VCaP (cell line): Measurements from ENCODE around the gene PGM2L1.
A peak's percentile ranks its signal among the peaks of the same experiment; 100 is the strongest.

Experiments used
- H3K27ac ChIP-seq: fragments of 450-650 bp; 2 replicates; pipeline ENCODE4 v1.5.1; 2017
- TF ChIP-seq, protein P1 (sequence below): fragments of 450-650 bp; conservative IDR thresholded peaks from 2 replicates; pipeline ENCODE4 v1.5.1; 2017; ENCODE audit warnings: mild to moderate bottlenecking, moderate library complexity

The PGM2L1 gene

DNA sequence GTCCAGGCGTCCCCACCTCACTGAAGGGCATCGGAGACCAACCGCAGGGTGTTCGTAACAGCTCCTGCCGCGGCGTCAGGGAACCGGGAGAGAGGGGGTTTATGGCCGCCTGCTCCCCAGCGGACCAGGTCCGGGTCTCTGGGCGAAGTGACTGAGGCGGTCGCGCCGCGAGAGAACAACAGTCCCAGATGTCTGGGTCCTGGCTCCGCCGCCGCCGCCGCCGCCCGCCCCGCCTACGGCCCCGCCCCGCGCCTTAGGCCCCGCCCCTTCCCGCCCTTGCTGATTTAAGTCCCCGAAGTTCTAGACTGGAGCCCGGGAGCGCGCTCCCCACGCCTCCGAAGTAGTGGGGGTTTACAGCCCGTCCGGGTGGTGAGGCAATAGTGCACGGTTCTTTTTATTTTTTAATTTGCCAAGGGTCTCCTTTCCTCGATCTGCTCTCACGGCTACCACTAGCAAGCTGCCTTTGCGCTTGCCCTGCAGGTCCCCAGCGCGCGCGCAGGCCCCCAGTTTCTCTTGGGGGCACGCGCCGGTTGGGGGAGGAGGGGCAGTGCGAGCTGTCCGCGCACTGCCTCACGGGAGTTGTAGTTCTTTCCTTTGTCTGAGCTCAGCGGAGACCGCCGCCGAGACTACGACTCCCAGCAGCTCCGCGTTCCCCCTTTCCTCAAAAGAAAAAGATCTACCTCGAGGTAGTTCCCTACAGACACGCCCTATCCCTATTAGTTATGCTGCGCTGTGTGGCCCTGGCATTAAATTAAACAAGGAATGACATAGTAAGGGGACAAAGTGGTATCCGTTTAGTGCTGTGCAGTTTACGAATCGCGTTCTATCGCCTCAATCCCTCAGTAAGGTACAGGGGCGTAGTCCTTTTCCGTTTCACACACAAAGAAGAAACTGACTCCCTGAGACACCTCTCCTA, at the start of gene PGM2L1:
TSS of gene PGM2L1 (minus strand) at position 190 of the 916 bp plus-strand sequence. CDS start 272 bp downstream, outside the sequence.
- H3K27ac ChIP-seq = peak within 1 kb of the TSS; percentile 84
- TF ChIP-seq, protein P1, sequence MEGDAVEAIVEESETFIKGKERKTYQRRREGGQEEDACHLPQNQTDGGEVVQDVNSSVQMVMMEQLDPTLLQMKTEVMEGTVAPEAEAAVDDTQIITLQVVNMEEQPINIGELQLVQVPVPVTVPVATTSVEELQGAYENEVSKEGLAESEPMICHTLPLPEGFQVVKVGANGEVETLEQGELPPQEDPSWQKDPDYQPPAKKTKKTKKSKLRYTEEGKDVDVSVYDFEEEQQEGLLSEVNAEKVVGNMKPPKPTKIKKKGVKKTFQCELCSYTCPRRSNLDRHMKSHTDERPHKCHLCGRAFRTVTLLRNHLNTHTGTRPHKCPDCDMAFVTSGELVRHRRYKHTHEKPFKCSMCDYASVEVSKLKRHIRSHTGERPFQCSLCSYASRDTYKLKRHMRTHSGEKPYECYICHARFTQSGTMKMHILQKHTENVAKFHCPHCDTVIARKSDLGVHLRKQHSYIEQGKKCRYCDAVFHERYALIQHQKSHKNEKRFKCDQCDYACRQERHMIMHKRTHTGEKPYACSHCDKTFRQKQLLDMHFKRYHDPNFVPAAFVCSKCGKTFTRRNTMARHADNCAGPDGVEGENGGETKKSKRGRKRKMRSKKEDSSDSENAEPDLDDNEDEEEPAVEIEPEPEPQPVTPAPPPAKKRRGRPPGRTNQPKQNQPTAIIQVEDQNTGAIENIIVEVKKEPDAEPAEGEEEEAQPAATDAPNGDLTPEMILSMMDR = no peak

DNA sequence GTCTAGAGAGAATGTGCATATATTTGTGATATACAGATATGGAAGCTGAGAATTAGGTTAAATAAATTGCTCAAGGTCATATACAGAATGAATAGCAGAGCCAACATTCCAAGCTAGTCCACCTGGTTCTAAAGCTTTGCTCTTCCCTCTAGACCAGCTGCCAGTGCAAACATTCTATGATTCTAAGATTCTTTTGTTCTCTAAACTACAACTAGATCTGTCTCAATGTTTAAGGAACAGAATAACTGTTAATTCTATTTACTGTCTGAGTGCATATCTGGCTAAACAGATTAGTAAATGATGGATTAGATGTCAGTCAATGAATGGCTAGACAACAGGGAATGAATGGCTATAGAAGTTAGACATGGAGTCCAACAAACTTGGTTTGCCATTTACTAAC, 49.5 kb upstream of the PGM2L1 start:
- TF ChIP-seq, protein P1 = no peak

DNA sequence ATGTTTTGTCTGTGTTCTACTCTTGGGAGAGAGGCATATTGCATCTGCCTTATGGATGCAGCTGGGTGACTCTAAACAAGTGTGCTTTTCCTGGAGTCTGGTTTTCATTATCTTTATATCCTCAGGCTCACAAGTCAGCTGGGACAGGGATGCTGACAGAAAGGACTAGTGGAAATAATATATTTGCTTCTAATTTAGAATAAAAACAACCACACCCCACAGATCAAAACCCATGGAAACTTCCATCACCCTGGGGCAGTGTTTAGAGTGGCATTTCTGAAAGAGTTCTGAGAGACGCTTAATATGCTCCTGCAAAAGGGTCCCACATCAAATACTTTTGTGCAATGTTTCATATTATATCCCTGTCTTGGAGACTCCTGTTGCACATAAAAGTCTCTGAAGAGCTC, 48.3 kb upstream of the PGM2L1 start:
- H3K27ac ChIP-seq = no peak overlapping the region
- TF ChIP-seq, protein P1 = no peak

More for the DNA sequence above, 49.5 kb upstream of the PGM2L1 start:
- no peak overlapping the region; the same call in 1 of the 2 replicates for H3K27ac ChIP-seq

DNA sequence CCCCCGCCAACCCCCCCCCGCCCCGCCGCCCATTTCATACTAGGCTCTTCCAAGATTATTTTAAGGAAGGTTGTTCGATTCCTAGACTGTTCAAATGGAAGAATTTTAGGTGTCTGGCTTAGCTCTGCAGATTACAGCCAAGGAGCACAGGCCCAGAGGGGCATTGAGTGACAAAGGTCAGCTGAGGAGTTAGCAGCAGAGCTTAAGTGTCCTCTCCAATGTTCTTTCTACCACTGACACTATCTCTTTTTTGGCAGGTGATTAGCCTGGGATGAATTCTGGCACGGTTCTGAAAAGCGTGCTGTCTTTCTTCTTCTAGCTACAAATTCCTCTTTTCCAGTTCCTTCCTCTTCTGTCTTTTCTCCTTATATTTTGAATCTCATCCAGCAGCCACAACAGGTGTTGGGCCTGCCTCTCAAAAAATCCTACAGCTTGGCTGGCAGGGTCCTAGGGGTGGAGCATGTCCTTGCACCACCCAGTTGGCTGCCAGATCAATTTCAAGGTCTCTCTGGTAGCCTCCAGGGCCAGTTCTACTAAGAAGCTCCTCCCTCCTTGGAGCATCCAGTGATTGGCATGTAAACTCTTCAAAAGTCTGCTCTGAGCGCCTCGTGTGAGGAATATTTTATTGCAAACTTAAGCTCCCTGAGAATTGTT, 46.1 kb upstream of the PGM2L1 start:
- peak overlapping the region; percentile 77 for H3K27ac ChIP-seq
- TF ChIP-seq, protein P1 = no peak

DNA sequence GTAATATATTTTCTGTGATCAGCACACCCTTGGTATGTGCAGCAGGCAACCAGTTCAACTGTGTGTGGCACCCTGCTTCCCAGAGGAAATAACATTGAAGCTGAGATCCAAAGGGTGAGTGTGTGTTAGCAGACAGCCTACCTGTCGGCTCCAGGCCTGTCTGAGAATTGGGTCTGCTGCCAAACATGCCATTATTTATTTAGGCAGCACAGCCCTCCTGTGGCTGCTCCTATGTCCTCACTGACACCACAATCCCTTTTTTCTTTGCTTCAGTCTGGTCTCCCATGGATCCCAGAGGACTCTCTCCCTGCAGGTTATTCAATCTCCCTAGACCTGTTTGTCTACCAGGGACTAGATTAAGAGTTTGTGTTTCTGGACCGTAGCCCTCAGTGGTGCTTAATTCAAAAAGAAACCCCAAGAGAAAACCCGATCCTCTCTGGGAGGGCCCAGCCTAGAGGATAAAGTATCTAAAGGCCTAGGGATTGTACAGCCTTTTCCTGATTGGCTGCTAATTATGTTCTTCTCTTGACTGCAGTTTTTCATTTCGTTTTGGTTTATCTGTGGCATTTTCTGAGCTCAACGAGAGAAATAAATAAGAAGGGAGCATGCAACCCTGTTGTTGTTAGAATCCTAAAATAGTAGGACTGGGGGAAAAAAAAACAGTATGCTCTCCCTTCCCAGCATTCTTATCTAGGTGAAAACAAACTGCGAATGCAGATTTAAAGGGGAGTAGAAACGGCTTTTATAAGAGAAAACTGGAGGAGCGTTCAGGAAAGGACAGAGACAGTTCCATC, 45.0 kb upstream of the PGM2L1 start:
- peak overlapping the region; percentile 77 for H3K27ac ChIP-seq
- TF ChIP-seq, protein P1 = peak; percentile 80

DNA sequence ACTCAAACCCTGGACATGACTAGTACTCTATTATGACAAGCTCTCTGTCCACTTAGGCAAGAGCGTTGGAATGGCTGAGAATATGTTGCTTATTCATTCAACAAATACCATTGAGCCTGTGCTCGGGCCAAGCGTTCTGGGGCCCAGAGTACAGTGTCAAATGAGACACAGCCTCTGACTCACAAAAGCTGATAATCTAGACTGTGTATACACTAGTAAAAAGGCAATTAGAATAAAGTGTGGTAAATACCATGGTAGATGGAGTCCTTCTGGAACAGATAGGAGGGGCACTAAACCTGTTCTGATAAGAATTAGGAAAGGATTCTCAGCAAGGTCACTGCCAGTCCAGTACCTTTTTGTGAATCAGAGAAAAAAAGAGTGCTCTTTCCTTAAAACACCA, 44.4 kb upstream of the PGM2L1 start:
- peak overlapping the region; percentile 77 for H3K27ac ChIP-seq

More for the DNA sequence above, 44.4 kb upstream of the PGM2L1 start:
- TF ChIP-seq, protein P1 = no peak
